Stimulated activated CD8-positive, alpha-beta memory T cell treated with anti-CD3 and anti-CD28 coated beads, Interleukin-15, amount 100 ng/mL, for 1 hour (primary cell): ENCODE data around the gene FSCB.
"Not testable (repeated sequence)": the region's sequence is repeated elsewhere in the genome, so short reads cannot be mapped to it uniquely, and the experiment has no call there.

ENCODE experiments used
- DNase-seq: peaks from one replicate; pipeline ENCODE4 v3.0.0-alpha.2; 2020; ENCODE audit warnings: low read depth

FSCB gene

GRCh38 chr14:44507183-44507582 is at the start of gene FSCB:
Gene FSCB, minus strand, starts transcription at chr14:44507283. Its CDS starts 296 bp downstream, at chr14:44506987.
- no peak for DNase-seq

GRCh38 chr14:44531658-44532057 is 24.6 kb upstream of the FSCB start:
- no peak for DNase-seq

- DNase-seq: no peak
Measured at GRCh38 chr14:44530475-44530874, 23.4 kb upstream of the FSCB start.

GRCh38 chr14:44529026-44529425 is 21.9 kb upstream of the FSCB start:
- no peak for DNase-seq

- DNase-seq: no peak
Measured at GRCh38 chr14:44528180-44528579, 21.1 kb upstream of the FSCB start.

GRCh38 chr14:44525237-44525636 is 18.2 kb upstream of the FSCB start:
- DNase-seq: no peak

GRCh38 chr14:44515668-44516067 is 8.6 kb upstream of the FSCB start:
- DNase-seq: not testable (repeated sequence)

GRCh38 chr14:44508834-44509233 is 1.8 kb upstream of the FSCB start:
- DNase-seq: no peak

GRCh38 chr14:44505588-44505987 is 1.5 kb downstream of the FSCB start:
- DNase-seq: no peak

- no peak for DNase-seq
Measured at GRCh38 chr14:44497148-44497547, 9.9 kb downstream of the FSCB start.

- DNase-seq: no peak
Measured at GRCh38 chr14:44494137-44494536, 12.9 kb downstream of the FSCB start.

GRCh38 chr14:44490966-44491365 is 16.1 kb downstream of the FSCB start:
- no peak for DNase-seq

GRCh38 chr14:44477953-44478352 is 29.1 kb downstream of the FSCB start:
- DNase-seq: no peak

- no peak for DNase-seq
Measured at GRCh38 chr14:44468771-44469170, 38.3 kb downstream of the FSCB start.

GRCh38 chr14:44463356-44464004 is 43.6 kb downstream of the FSCB start:
- DNase-seq: no peak

GRCh38 chr14:44462381-44462780 is 44.7 kb downstream of the FSCB start:
- no peak for DNase-seq

GRCh38 chr14:44461811-44462210 is 45.3 kb downstream of the FSCB start:
- no peak for DNase-seq
